Stimulated activated CD8-positive, alpha-beta memory T cell treated with anti-CD3 and anti-CD28 coated beads, Interleukin-15, amount 100 ng/mL, for 48 hours (primary cell): ENCODE data around the gene KIR3DL3.
A peak's percentile ranks its signal among the peaks of the same experiment; 100 is the strongest.
"Not testable (repeated sequence)": the region's sequence is repeated elsewhere in the genome, so short reads cannot be mapped to it uniquely, and the experiment has no call there.

Source experiments
- DNase-seq, 2 donors: peaks; one replicate each; pipeline ENCODE4 v3.0.0-alpha.2; 2020; ENCODE audit warnings: low read depth in 2 of 2

The KIR3DL3 gene

GRCh38 chr19:54731191-54731590 lies 6.9 kb downstream of the KIR3DL3 start:
- no peak for DNase-seq

- not testable (repeated sequence) for DNase-seq
Observed at GRCh38 chr19:54738306-54738705, 14.1 kb downstream of the KIR3DL3 start, which contains the start of gene KIR2DL3. Gene KIR2DL3 (plus strand): TSS chr19:54738513. CDS start chr19:54738546, 33 bp downstream.

GRCh38 chr19:54738715-54739114 lies 14.5 kb downstream of the KIR3DL3 start:
- DNase-seq: no peak

- no peak for DNase-seq
Observed at GRCh38 chr19:54739587-54740497, 15.6 kb downstream of the KIR3DL3 start.

- DNase-seq: not testable (repeated sequence)
Observed at GRCh38 chr19:54741950-54742349, 17.7 kb downstream of the KIR3DL3 start.

- not testable (repeated sequence) for DNase-seq
Observed at GRCh38 chr19:54744080-54744479, 19.8 kb downstream of the KIR3DL3 start.

- not testable (repeated sequence) for DNase-seq
Observed at GRCh38 chr19:54747614-54748322, 23.5 kb downstream of the KIR3DL3 start.

GRCh38 chr19:54750276-54750675 lies 26.0 kb downstream of the KIR3DL3 start:
- DNase-seq: not testable (repeated sequence)

- peak in 1 of 2 donors; percentile 7 for DNase-seq
Observed at GRCh38 chr19:54756204-54757110, 32.2 kb downstream of the KIR3DL3 start.

GRCh38 chr19:54758577-54758976 lies 34.3 kb downstream of the KIR3DL3 start:
- not testable (repeated sequence) for DNase-seq

- DNase-seq: not testable (repeated sequence)
Observed at GRCh38 chr19:54764219-54764618, 40.0 kb downstream of the KIR3DL3 start.

GRCh38 chr19:54766464-54766863 lies 42.2 kb downstream of the KIR3DL3 start:
- DNase-seq: not testable (repeated sequence)

GRCh38 chr19:54769646-54770045 lies 45.4 kb downstream of the KIR3DL3 start, which contains the start of gene KIR2DL1:
Gene KIR2DL1 (plus strand): TSS chr19:54769793. CDS start chr19:54769851, 58 bp downstream.
- DNase-seq: not testable (repeated sequence)

GRCh38 chr19:54770511-54770910 lies 46.3 kb downstream of the KIR3DL3 start:
- DNase-seq: not testable (repeated sequence)

- DNase-seq: not testable (repeated sequence)
Observed at GRCh38 chr19:54771018-54771960, 47.0 kb downstream of the KIR3DL3 start.

GRCh38 chr19:54772666-54773065 lies 48.4 kb downstream of the KIR3DL3 start:
- not testable (repeated sequence) for DNase-seq

- not testable (repeated sequence) for DNase-seq
Observed at GRCh38 chr19:54775095-54775815, 51.0 kb downstream of the KIR3DL3 start.

GRCh38 chr19:54775830-54776229 lies 51.6 kb downstream of the KIR3DL3 start:
- DNase-seq: not testable (repeated sequence)

- not testable (repeated sequence) for DNase-seq
Observed at GRCh38 chr19:54777851-54778250, 53.6 kb downstream of the KIR3DL3 start.
